ACHN (cell line): ENCODE results near the gene PRKCZ.
A peak's percentile ranks its signal among the peaks of the same experiment; 100 is the strongest.

Experiments
- DNase-seq: peaks from one replicate; pipeline ENCODE4 v3.0.0-alpha.2; 2015
- in situ Hi-C: cut with HindIII; loops from 2 replicates; pipeline ENCODE4 v1.10.0; 2017; ENCODE audit warnings: low sequenced_read_pairs, low pct_ligation_motif_present, low pct_unique_long_range_greater_than_20kb

The PRKCZ gene

DNA sequence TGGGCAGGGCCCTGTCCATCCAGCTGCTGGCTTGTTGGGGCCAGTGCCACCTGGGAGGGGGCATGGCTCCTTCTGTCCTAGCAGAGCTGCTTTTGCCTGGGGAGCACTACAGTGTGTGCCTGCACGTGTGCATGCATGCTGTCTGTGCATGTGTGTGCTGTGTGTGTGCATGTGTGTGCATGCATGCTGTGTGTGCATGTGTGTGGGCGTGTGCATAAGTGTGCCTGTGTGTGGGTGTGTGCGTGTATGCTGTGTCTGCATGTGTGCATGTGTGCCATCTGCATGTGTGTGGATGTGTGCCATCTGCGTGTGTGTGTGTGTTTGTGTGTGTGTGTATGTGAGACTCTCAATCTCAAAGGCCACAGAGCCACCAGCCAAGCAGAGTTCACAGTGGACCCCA lies 8.3 kb upstream of the PRKCZ start:
- no peak for DNase-seq
- in situ Hi-C loops = no loop called here

- no peak for DNase-seq
- in situ Hi-C loops = no loop called here
These were observed 7.1 kb upstream of the PRKCZ start for GRCh38 chr1:2042830-2043773.

GRCh38 chr1:2043886-2044285 lies 6.3 kb upstream of the PRKCZ start:
- in situ Hi-C loops = no loop called here
- DNase-seq = no peak

DNA sequence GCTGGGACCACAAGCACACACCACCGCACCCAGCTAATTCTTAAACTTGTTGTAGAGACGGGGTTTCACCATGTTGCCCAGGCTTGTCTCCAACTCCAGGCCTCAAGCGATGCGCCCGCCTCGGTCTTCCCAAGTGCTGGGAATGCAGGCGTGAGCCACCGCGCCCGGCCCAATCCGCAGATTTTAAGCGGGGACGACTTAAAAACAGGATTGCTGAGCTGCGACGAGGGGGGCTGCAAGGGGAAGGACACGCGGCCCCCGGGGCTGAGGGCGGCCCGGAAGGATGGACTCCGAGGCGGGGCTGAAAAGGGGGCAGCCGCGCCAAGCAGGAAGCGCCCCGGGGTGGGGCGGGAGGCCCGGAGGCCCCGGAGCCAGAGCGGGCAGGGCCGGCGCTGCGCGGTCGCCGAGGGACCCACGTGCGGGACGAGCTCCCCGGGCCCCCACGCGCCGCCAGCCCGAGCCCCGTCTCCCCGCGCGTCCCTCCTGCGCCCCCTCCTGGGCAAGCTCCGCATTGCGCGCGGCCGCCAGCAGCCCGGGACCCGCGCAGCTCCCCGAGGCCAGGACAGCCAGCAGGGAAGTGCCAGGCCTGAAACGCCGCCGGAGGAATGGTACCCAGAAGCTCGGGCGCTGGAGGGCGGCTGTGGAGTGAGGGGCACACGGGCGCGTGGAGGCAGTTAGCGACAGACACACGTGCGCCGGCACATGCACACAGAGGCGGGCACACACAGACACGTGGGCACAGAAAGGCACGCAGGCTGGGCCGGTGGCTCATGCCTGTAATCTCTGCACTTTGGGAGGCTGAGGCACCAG lies 5.5 kb upstream of the PRKCZ start:
- in situ Hi-C loops = no loop called here
- peak; percentile 54 for DNase-seq

DNA sequence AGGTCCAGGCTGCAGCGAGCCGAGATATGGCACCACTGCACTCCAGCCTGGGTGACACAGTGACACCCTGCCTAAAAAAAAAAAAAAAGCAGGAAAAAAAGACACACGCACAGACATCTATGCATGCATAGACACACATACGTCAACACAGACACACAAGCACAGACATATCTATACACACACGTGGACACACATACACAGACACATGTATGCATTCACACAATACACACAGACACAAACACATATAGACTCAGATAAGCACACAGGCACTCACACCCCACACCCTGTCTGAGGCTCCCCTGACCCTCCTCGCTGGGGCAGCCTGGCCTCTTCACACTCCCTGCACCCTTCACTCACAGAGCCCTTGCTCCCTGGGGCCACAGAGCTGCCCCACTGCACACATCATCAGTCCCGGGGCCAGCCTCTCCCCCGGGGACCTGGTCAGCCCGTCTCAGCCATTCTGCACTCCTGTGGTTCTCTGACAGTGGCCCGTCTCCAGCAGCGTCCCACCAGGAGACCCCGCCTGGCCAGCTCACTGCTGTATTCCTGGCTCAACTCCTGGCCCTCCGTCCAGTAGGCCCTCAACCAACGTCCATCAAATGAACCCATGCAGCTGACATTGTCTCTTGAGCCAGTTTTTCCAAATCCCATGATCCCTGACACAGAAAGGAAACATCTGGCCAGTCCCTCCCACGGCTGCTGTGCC lies 4.6 kb upstream of the PRKCZ start:
- in situ Hi-C loops = no loop called here
- DNase-seq = no peak

DNA sequence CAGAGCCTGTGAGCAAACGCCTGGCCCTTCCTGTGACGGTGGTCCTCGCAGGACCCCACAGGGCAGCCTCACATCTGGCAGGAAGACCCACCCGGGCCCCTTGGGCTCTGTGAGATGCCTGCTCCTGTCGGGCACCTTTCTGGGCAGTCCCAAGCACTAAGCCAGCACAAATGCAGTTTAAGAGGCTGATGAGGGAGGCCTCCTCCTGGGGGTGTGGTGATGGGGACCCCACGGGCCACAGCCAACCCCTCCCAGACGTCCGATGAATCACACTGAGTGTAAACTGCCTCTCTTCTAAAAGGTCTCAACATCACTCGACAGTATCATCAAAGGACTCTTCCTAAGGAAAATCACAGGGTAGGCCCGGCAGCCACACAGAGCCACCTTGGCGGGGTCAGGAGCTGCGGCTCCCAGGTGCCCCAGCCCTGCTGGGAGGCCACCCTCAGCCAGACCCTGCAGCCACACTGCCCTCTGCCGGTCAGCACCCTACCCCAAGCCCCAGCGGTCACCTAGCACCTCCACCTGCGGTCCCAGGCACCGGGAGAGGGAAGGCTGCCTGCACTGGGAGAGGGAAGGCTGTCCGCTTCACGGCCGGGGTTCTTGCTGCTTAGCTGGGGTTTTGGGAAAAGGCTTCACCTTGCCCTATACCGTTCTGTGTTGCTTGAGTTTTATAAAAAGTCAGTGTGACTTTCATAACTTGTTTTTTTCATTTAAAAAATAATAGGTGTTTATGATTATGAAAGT lies 3.9 kb upstream of the PRKCZ start:
- in situ Hi-C loops = no loop called here
- DNase-seq = peak; percentile 61

DNA sequence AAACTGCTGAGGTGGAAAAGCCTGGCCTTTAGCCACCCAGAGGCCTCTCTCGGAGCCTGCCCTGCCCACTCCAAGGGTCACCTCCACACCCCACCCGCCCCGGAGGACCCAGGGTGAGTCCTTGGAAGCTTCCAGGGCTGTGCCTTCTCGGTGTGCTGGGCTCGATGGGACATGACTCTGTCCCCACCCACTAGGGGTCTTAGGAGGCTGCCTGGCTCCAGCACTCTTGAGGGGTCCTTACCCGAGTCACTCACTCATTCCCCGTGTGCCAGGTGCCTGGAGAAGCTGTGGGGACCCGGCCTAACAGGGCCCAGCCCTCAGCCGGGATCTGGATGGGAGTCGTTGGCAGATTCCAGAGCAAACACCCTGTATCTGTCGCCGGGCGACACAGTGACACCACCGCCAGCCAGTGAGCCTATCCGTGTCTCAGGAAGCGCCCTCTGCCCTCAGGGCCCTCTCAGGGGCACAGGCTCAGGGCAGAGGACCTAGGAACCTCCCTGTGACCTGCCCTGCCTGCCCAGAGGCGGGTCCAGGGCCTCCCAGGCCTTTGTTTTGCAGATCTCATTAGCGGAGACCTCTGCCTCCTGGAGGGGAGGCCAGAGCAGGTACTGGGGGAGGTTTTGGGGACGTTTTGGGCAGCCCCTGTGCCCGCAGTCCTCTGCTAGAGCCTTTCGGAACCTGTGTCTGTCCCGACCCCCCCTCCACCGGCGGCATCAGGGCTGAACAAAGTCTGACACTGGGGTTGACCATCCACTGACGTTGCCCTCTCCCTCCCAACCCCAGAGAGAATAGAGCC lies 3.1 kb upstream of the PRKCZ start:
- no peak for DNase-seq
- in situ Hi-C loops = no loop called here

- in situ Hi-C loops = no loop called here
- DNase-seq = no peak
These were observed 2.2 kb upstream of the PRKCZ start for GRCh38 chr1:2047749-2048729.

GRCh38 chr1:2049225-2049717 lies 940 bp upstream of the PRKCZ start:
- DNase-seq = peak; percentile 62
- in situ Hi-C loops = no loop called here

DNA sequence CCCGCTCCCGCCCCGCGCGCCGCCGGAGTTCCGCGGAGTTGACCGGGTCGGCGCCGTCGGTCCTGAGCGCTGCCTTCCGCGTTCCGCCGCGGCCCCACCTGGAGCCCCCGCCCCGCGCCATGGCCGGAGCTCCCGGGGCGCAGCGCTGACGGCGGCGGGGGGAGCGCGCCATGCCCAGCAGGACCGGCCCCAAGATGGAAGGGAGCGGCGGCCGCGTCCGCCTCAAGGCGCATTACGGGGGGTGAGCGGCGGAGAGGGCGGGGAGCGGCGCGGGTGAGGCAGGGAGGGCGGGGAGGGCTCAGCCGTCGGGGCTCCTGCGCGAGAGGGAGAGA lies 216 bp downstream of the PRKCZ start:
- in situ Hi-C loops = no loop called here
- peak; percentile 58 for DNase-seq

DNA sequence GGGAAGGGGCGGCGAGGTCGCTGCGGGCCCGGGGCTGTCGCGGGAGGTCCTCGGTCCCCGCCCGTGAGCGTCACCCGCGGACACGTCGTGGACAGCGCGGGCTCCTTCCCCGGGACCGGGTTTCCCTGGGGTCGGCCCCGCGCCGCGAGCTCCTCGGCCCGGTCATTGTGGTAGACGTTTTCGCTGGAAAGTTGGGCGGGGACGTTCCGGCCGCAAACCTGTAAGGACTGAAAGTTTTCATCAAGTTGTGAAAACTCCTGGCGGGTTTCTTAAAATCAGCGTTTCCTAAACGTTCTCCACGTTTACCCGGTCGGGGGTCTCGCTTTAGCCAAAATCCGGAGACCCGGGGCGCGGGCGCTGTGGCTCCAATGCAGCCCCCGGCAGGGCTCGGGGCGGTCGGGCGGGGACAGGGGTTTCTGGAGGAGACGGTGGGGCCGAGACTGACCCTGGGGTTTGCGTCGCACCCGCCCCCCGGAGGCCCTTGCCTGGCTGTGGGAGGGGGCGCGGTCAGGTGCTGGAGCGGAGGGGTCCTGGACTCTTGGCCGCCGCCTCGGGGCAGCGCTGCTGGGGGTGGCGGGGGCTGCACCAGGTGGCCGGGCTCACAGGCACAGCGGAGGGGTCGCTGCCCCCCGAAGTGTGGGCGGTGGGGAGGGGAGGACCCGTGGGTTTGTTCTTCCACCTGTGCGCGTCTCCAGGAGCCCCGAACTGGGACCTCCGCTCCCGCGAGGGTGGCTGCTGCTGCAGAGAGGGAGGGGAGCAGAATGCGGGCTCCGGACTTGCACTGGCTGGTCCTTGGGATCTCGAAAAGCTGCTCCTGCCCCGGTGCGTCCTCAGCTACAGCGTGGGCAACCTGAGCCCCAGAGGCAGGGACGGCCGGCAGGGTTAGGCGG lies 827 bp downstream of the PRKCZ start:
- in situ Hi-C loops = no loop called here
- DNase-seq = peak; percentile 9

DNA sequence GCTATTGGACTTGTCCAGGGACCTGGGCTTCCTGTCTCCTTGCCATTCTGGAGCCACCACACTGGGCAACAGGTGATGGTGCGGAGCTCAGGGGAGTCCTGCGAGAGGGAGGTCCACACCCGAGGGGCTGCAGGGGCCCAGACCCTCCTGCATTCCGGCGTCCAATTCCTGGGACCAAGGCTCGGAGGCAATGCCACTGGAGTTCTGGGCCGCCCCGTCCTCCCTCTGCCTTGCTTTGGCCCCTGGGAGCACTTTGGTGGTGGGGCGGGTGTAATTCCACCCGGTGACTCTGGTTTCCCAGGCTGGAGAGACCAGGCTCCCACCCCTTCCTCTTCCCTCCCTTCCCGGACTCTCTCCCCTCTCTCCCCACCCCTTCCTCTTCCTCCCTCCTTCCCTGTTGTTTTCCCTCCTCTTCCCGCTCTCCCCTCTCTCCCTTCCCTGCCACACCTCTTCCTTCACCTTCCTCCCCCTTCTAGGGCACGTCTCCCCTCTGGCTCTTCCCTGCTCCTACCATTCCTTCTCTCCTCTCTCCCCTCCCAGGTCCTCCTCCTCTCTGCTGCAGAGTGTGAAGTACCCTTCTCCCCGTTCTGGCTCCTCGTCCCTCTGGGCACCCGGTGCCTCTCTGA lies 2.0 kb downstream of the PRKCZ start:
- DNase-seq = no peak
- in situ Hi-C loops = no loop called here

GRCh38 chr1:2052756-2053155 lies 2.5 kb downstream of the PRKCZ start:
- DNase-seq = no peak
- in situ Hi-C loops = no loop called here

DNA sequence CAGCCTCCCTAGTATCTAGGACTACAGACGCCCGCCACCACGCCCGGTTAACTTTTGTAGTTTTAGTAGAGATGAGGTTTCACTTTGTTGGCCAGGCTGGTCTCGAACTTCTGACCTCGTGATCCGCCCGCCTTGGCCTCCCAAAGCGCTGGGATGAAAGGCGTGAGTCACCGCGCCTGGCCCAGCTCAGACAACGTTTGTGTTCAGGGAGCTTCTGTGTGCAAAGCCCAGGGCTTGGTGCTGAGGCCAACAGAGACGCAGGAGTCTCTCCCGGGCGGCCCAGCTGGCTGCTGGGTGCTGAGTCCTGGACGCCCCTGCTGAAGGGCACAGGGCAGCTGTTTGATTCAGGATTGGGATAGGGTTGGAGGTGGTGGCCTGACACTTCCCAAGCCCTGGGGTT lies 3.0 kb downstream of the PRKCZ start:
- in situ Hi-C loops = no loop called here
- no peak for DNase-seq

GRCh38 chr1:2053784-2054376 lies 3.7 kb downstream of the PRKCZ start:
- no peak for DNase-seq
- in situ Hi-C loops = no loop called here
